WTC11 (cell line): ENCODE results near the gene PLEKHG5. TPM values are rescaled to one million over a fixed set of nuclear protein-coding genes. Genes with fewer than 3 reads are reported as not detected.

Experiments
- ATAC-seq: fragments of 200-7000 bp; cut with Tn5 transposase; 2 replicates; pipeline ENCODE4 v1.10.0; 2021; ENCODE audit warnings: mild to moderate bottlenecking, moderate library complexity
- CTCF ChIA-PET: fragments of 300-600 bp; sonication (Branson Sonifier 250); formaldehyde crosslinking; loops from one replicate; lab custom pipeline; 2021; ENCODE audit warnings: antibody characterized with exemption; lab: Charles Lee
- POLR2A ChIA-PET: fragments of 350-600 bp; sonication (Branson Sonifier 250); formaldehyde crosslinking; loops from one replicate; lab custom pipeline; 2021; ENCODE audit warnings: antibody characterized with exemption; lab: Charles Lee
- DNase-seq: peaks from one replicate; pipeline ENCODE4 v3.0.0; 2021; ENCODE audit warnings: low spot score
- H3K27ac Mint-ChIP-seq: 2 replicates; pipeline ENCODE4 v1.8.0; 2021; ENCODE audit warnings: mixed read lengths
- H3K27me3 Mint-ChIP-seq: 2 replicates; pipeline ENCODE4 v1.8.0; 2021; ENCODE audit warnings: low read depth, mild to moderate bottlenecking, moderate library complexity, mixed read lengths
- H3K36me3 Mint-ChIP-seq: 2 replicates; pipeline ENCODE4 v1.8.0; 2021; ENCODE audit warnings: mixed read lengths
- H3K4me1 Mint-ChIP-seq: 2 replicates; pipeline ENCODE4 v1.8.0; 2022; ENCODE audit warnings: mixed read lengths
- H3K4me3 Mint-ChIP-seq: 2 replicates; pipeline ENCODE4 v1.8.0; 2021; ENCODE audit warnings: mild to moderate bottlenecking, moderate library complexity, mixed read lengths
- H3K9me3 Mint-ChIP-seq: 2 replicates; pipeline ENCODE4 v1.8.0; 2021; ENCODE audit warnings: mixed read lengths
- ATF1 ChIP-seq: sonication (generic); formaldehyde crosslinking; IDR thresholded peaks from 2 replicates; pipeline ENCODE4 v1.8.1; 2023; ENCODE audit warnings: mild to moderate bottlenecking, moderate library complexity, missing genetic modification reagents
- ATF6 ChIP-seq: sonication (generic); formaldehyde crosslinking; IDR thresholded peaks from 2 replicates; pipeline ENCODE4 v1.8.1; 2023; ENCODE audit warnings: mild to moderate bottlenecking, missing genetic modification reagents
- CBFB ChIP-seq: sonication (generic); formaldehyde crosslinking; IDR thresholded peaks from 2 replicates; pipeline ENCODE4 v1.8.1; 2022; ENCODE audit warnings: mild to moderate bottlenecking, low read depth, missing genetic modification reagents
- FOXK1 ChIP-seq: sonication (generic); formaldehyde crosslinking; IDR thresholded peaks from 2 replicates; pipeline ENCODE4 v1.8.0; 2022; ENCODE audit warnings: mild to moderate bottlenecking, moderate library complexity, missing genetic modification reagents
- IRF1 ChIP-seq: sonication (generic); formaldehyde crosslinking; IDR thresholded peaks from 2 replicates; pipeline ENCODE4 v1.8.0; 2023; ENCODE audit warnings: missing genetic modification reagents
- IRF2 ChIP-seq: sonication (generic); formaldehyde crosslinking; IDR thresholded peaks from 2 replicates; pipeline ENCODE4 v1.8.0; 2022; ENCODE audit warnings: low read depth, missing genetic modification reagents, borderline replicate concordance
- JAZF1 ChIP-seq: fragments of 250-450 bp; sonication (Bioruptor Pico); IDR thresholded peaks from 2 replicates; pipeline ENCODE4 v1.9.0; 2021; ENCODE audit warnings: moderate library complexity, mild to moderate bottlenecking, inconsistent platforms
- MAX ChIP-seq: sonication (generic); formaldehyde crosslinking; IDR thresholded peaks from 2 replicates; pipeline ENCODE4 v1.8.0; 2022; ENCODE audit warnings: mild to moderate bottlenecking, missing genetic modification reagents
- SOX15 ChIP-seq: fragments of 250-450 bp; sonication (Bioruptor Pico); IDR thresholded peaks from 2 replicates; pipeline ENCODE4 v1.9.0; 2021; ENCODE audit warnings: mild to moderate bottlenecking
- SP1 ChIP-seq: sonication (generic); formaldehyde crosslinking; conservative IDR thresholded peaks from 2 replicates; pipeline ENCODE4 v1.8.1; 2022; ENCODE audit warnings: missing genetic modification reagents
- ZNF138 ChIP-seq: sonication (generic); formaldehyde crosslinking; conservative IDR thresholded peaks from 2 replicates; pipeline ENCODE4 v1.8.1; 2022; ENCODE audit warnings: mild to moderate bottlenecking, moderate library complexity, missing genetic modification reagents
- ZNF219 ChIP-seq: sonication (generic); formaldehyde crosslinking; IDR thresholded peaks from 2 replicates; pipeline ENCODE4 v1.8.0; 2023; ENCODE audit warnings: missing genetic modification reagents, mild to moderate bottlenecking, borderline replicate concordance
- ZNF423 ChIP-seq: fragments of 250-450 bp; sonication (Bioruptor Pico); IDR thresholded peaks from 2 replicates; pipeline ENCODE4 v2.1.2; 2022; ENCODE audit warnings: mild to moderate bottlenecking, moderate library complexity
- total RNA-seq: library from RNA; stranded (reverse); gene quantifications from 3 replicates; pipeline ENCODE4 v1.2.3, GENCODE V29; 2021
- TF ChIP-seq, protein P1 (sequence below): sonication (generic); formaldehyde crosslinking; IDR thresholded peaks from 2 replicates; pipeline ENCODE4 v1.8.1; 2022; ENCODE audit warnings: low read depth, missing genetic modification reagents, borderline replicate concordance
- TF ChIP-seq, protein P2 (sequence below): sonication (generic); formaldehyde crosslinking; conservative IDR thresholded peaks from 2 replicates; pipeline ENCODE4 v1.8.1; 2022; ENCODE audit warnings: mild to moderate bottlenecking, missing genetic modification reagents
- TF ChIP-seq, protein P3 (sequence below): sonication (generic); formaldehyde crosslinking; IDR thresholded peaks from 2 replicates; pipeline ENCODE4 v1.8.0; 2022; ENCODE audit warnings: mild to moderate bottlenecking, missing genetic modification reagents
- TF ChIP-seq, protein P4 (sequence below): sonication (generic); formaldehyde crosslinking; IDR thresholded peaks from 2 replicates; pipeline ENCODE4 v1.8.1; 2022; ENCODE audit warnings: mild to moderate bottlenecking, missing genetic modification reagents, moderate library complexity, borderline replicate concordance
- TF ChIP-seq, protein P5 (sequence below): sonication (generic); formaldehyde crosslinking; IDR thresholded peaks from 2 replicates; pipeline ENCODE4 v1.8.0; 2023; ENCODE audit warnings: mild to moderate bottlenecking, missing genetic modification reagents

PLEKHG5 gene
- total RNA-seq, 1 experiment from 2014 or later, result 27.5 TPM

DNA sequence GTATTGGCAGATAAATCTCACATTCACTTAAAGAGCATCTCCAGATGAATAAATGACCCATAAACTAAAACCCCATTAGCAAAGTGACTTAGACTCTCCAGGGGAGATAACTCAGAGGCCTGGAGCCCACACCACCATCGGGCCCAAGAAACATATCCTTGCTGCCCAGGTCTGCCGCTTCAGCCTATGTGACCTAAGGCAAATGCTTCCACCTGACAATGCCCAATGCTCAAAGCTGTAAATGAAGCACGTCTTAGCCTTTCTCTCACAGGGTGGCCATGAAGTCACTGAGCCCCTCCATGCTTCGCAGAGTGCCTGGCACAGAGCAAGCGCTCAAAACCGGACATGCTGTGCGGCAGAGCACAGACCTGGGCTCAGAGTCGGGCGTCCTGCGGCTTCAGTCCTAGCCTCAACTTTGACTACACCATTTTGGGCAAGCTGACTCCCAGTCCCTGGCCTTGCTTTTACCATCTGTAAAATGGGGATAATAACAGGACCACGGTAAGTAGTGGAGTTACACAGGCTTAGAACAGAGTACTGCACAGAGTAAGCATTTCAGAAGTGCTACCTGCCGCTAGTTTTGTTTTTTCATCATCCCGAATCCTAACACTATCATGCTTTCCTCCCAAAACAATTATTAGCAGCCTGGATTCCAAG, 39.2 kb upstream of the PLEKHG5 start (continued):
- TF ChIP-seq, protein P1, sequence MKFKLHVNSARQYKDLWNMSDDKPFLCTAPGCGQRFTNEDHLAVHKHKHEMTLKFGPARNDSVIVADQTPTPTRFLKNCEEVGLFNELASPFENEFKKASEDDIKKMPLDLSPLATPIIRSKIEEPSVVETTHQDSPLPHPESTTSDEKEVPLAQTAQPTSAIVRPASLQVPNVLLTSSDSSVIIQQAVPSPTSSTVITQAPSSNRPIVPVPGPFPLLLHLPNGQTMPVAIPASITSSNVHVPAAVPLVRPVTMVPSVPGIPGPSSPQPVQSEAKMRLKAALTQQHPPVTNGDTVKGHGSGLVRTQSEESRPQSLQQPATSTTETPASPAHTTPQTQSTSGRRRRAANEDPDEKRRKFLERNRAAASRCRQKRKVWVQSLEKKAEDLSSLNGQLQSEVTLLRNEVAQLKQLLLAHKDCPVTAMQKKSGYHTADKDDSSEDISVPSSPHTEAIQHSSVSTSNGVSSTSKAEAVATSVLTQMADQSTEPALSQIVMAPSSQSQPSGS (CRISPR knock-in tag), result no peak
- TF ChIP-seq ZNF219 (CRISPR knock-in tag) (no peak), ATF1 (CRISPR knock-in tag) (no peak)
- TF ChIP-seq, protein P2, sequence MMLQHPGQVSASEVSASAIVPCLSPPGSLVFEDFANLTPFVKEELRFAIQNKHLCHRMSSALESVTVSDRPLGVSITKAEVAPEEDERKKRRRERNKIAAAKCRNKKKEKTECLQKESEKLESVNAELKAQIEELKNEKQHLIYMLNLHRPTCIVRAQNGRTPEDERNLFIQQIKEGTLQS (CRISPR knock-in tag), result no peak
- TF ChIP-seq, all 79 proteins: peak for 0

- POLR2A ChIA-PET, result no interaction called here
- H3K9me3 Mint-ChIP-seq, result no peaks in the 10 kb centered on the region
- TF ChIP-seq FOXK1, result no peak
- no peak for TF ChIP-seq IRF1 (CRISPR knock-in tag)
- TF ChIP-seq ATF6 (CRISPR knock-in tag), result no peak
- TF ChIP-seq IRF2, result no peak
- no peak for TF ChIP-seq SP1 (CRISPR knock-in tag)
- H3K4me3 Mint-ChIP-seq, result no peak overlapping the region
- H3K4me1 Mint-ChIP-seq, result peaks cover 3% of the 10 kb centered on the region
- H3K27ac Mint-ChIP-seq, result no peak overlapping the region
- H3K36me3 Mint-ChIP-seq, result peaks cover 64% of the 10 kb centered on the region
- no peak for ATAC-seq
- CTCF ChIA-PET, result no interaction called here
- no peak for DNase-seq
- H3K27me3 Mint-ChIP-seq, result no peaks in the 10 kb centered on the region
These were observed 37.0 kb upstream of the PLEKHG5 start for GRCh38 chr1:6528492-6528891.

DNA sequence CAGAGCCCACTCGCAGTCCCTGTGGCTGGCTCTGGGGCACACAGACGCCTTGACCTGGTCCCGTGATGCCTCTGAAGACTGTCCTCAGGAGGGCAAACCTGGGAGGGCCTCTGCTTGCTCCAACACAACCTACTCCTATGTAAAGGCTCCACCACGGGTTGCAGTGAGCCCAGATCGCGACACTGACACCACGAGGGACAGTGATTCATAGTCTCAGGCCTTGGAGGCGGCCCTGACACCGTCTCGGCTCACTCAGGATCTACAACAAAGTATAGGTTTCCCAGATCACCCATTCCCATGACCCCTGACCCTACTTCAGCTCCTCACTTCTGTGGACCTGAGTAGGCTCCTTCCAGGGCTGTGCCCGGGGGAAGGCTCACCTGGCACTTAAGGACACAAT, 34.8 kb upstream of the PLEKHG5 start:
- H3K9me3 Mint-ChIP-seq, result no peaks in the 10 kb centered on the region
- CTCF ChIA-PET, result interaction anchor here (1.6 kb wide), 1 partner anchor 40 kb away, joined by 8 read pairs; no protein-coding TSS in a partner anchor
- H3K36me3 Mint-ChIP-seq, result peaks cover 44% of the 10 kb centered on the region
- ATAC-seq (no peak), DNase-seq (no peak)
- H3K27me3 Mint-ChIP-seq, result no peaks in the 10 kb centered on the region
- H3K4me3 Mint-ChIP-seq, result no peak overlapping the region
- H3K27ac Mint-ChIP-seq, result no peak overlapping the region
- POLR2A ChIA-PET, result no interaction called here
- H3K4me1 Mint-ChIP-seq, result peaks cover 7% of the 10 kb centered on the region
- TF ChIP-seq, protein P3, sequence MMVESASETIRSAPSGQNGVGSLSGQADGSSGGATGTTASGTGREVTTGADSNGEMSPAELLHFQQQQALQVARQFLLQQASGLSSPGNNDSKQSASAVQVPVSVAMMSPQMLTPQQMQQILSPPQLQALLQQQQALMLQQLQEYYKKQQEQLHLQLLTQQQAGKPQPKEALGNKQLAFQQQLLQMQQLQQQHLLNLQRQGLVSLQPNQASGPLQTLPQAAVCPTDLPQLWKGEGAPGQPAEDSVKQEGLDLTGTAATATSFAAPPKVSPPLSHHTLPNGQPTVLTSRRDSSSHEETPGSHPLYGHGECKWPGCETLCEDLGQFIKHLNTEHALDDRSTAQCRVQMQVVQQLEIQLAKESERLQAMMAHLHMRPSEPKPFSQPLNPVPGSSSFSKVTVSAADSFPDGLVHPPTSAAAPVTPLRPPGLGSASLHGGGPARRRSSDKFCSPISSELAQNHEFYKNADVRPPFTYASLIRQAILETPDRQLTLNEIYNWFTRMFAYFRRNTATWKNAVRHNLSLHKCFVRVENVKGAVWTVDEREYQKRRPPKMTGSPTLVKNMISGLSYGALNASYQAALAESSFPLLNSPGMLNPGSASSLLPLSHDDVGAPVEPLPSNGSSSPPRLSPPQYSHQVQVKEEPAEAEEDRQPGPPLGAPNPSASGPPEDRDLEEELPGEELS, result no peak
- no peak for TF ChIP-seq ZNF219 (CRISPR knock-in tag)
- TF ChIP-seq, protein P4, sequence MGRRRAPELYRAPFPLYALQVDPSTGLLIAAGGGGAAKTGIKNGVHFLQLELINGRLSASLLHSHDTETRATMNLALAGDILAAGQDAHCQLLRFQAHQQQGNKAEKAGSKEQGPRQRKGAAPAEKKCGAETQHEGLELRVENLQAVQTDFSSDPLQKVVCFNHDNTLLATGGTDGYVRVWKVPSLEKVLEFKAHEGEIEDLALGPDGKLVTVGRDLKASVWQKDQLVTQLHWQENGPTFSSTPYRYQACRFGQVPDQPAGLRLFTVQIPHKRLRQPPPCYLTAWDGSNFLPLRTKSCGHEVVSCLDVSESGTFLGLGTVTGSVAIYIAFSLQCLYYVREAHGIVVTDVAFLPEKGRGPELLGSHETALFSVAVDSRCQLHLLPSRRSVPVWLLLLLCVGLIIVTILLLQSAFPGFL (CRISPR knock-in tag), result no peak
- TF ChIP-seq, protein P5, sequence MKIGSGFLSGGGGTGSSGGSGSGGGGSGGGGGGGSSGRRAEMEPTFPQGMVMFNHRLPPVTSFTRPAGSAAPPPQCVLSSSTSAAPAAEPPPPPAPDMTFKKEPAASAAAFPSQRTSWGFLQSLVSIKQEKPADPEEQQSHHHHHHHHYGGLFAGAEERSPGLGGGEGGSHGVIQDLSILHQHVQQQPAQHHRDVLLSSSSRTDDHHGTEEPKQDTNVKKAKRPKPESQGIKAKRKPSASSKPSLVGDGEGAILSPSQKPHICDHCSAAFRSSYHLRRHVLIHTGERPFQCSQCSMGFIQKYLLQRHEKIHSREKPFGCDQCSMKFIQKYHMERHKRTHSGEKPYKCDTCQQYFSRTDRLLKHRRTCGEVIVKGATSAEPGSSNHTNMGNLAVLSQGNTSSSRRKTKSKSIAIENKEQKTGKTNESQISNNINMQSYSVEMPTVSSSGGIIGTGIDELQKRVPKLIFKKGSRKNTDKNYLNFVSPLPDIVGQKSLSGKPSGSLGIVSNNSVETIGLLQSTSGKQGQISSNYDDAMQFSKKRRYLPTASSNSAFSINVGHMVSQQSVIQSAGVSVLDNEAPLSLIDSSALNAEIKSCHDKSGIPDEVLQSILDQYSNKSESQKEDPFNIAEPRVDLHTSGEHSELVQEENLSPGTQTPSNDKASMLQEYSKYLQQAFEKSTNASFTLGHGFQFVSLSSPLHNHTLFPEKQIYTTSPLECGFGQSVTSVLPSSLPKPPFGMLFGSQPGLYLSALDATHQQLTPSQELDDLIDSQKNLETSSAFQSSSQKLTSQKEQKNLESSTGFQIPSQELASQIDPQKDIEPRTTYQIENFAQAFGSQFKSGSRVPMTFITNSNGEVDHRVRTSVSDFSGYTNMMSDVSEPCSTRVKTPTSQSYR, result no peak
- TF ChIP-seq SOX15 (CRISPR knock-in tag), result no peak
- TF ChIP-seq, protein P2 (CRISPR knock-in tag), result no peak
- no peak for TF ChIP-seq CBFB (CRISPR knock-in tag)
- no peak for TF ChIP-seq ZNF423 (CRISPR knock-in tag)
- no peak for TF ChIP-seq ATF6 (CRISPR knock-in tag)
- no peak for TF ChIP-seq JAZF1
- TF ChIP-seq ZNF138 (CRISPR knock-in tag), result no peak
- TF ChIP-seq MAX (CRISPR knock-in tag), result no peak
